ENCODE measurements around the gene HYLS1. TPM values are rescaled to one million over a fixed set of nuclear protein-coding genes. Genes with fewer than 3 reads are reported as not detected.

Gene HYLS1
- total and polyA plus RNA-seq, 10 of the 15 experiments (the other 5 are each of a cell fraction or from before 2014, with no cell fraction given): 11.7 to 35.1 (median 17.6) TPM

DNA sequence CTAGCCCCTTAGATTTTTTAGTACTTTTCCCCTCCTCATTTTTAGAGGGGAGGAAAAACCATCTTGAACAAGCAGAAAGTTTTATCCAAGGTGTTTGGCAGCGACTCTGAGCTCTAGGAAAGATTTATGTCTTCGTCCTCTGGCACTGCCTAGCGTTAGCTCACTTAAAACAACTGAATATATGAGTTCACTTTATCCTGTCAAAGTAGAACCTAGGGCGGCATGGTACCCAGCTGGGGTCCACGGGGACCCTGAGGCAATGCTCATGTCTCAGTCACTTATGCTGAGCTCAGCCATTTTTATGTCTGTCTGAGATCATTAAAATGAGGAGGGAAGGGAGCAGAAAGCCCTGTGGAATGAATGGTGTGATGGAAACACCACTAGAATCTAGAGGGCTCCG is 44.2 kb downstream of the HYLS1 start:
- SMC1A ChIA-PET (ENCODE audit: uncharacterized antibody, unreplicated experiment): interaction anchor here (0.8 to 2.7 kb wide), 3 partner anchors 9 to 262 kb away, joined by 3 to 10 read pairs (median 3); no protein-coding TSS in a partner anchor
- H3K27me3 ChIP-seq (replicated peaks in 1 of 2; ENCODE audit: control insufficient read depth in 2 of 2, insufficient read depth in 2 of 2, low read length in 1 of 2): no peaks in the 10 kb centered on the region; a peak in 1 of 4 replicates

More for the DNA sequence above, 44.2 kb downstream of the HYLS1 start:
- RAD21 ChIA-PET (ENCODE audit: unreplicated experiment): interaction anchor here (0.6 to 1.3 kb wide), 3 partner anchors 95 to 262 kb away, joined by 3 to 5 read pairs (median 3); no protein-coding TSS in a partner anchor
- no peaks in the 10 kb centered on the region for H3K79me2 ChIP-seq (ENCODE audit: control insufficient read depth, insufficient read depth, low read length)
- ATAC-seq: no peak
- H4K20me1 ChIP-seq (ENCODE audit: control insufficient read depth, insufficient read depth): no peaks in the 10 kb centered on the region
- no peak for DNase-seq (ENCODE audit: low read depth, low spot score)
- no peak overlapping the region for H3K27ac ChIP-seq (ENCODE audit: control insufficient read depth, insufficient read depth)
- no peak overlapping the region for H3K9ac ChIP-seq (ENCODE audit: control insufficient read depth, insufficient read depth, low read length)
- POLR2A ChIA-PET: interaction anchor here (0.6 kb wide), 1 partner anchor 130 kb away, joined by 3 read pairs; no protein-coding TSS in a partner anchor
- no peaks in the 10 kb centered on the region for H3K4me1 ChIP-seq (ENCODE audit: control insufficient read depth, insufficient read depth, low read length)
- no peak for FAIRE-seq
- TF ChIP-seq ZBTB40 (IDR thresholded peaks at IDR 0.05; ENCODE audit: borderline replicate concordance) (no peak), HDGF (IDR thresholded peaks at IDR 0.05) (no peak), STAT3 (IDR thresholded peaks at IDR 0.05; ENCODE audit: low read depth, low read length) (no peak), NR2C1 (IDR thresholded peaks at IDR 0.05) (no peak), IRF4 (IDR thresholded peaks at IDR 0.05; ENCODE audit: low read depth, low read length) (no peak)
- no peaks in the 10 kb centered on the region for H3K36me3 ChIP-seq (ENCODE audit: control insufficient read depth in 2 of 2, insufficient read depth in 2 of 2, low read length in 1 of 2)
- CTCF ChIA-PET: interaction anchor here (0.6 to 1.9 kb wide), 4 partner anchors 10 to 262 kb away, joined by 3 to 11 read pairs (median 6); no protein-coding TSS in a partner anchor
- no TSS peak for BruUV-seq (replicated peaks)
- no peak overlapping the region for H3K4me3 ChIP-seq
- intact Hi-C loops (cut with micrococcal nuclease; ENCODE audit: unreplicated experiment) (no loop called here), in situ Hi-C loops (cut with MboI) (no loop called here)
- 23% methylated on average over 6 of the region's 6 CpGs for WGBS (ENCODE audit: insufficient coverage, insufficient replicate concordance, low lambda C conversion rate, missing lambda C conversion rate)
- no peak overlapping the region for H3K4me2 ChIP-seq (ENCODE audit: control insufficient read depth, insufficient read depth)
- no peaks in the 10 kb centered on the region for H3K9me3 ChIP-seq (replicated peaks; ENCODE audit: control insufficient read depth, insufficient read depth, low read length)
- no peak overlapping the region for H2AFZ ChIP-seq (ENCODE audit: control insufficient read depth, low read depth, low read length)
